Measurements from ENCODE around the gene IBTK. TPM values are rescaled to one million over a fixed set of nuclear protein-coding genes. Genes with fewer than 3 reads are reported as not detected.

Gene IBTK
- total RNA-seq, 1 donor from 2014 or later = 43.1 TPM

GRCh38 chr6:82217018-82217586 is 30.4 kb downstream of the IBTK start:
- H3K27ac Mint-ChIP-seq = no peak overlapping the region
- no peaks in the 10 kb centered on the region for H3K9me3 Mint-ChIP-seq
- DNase-seq (ENCODE audit: extremely low spot score, unreplicated experiment) = no peak

GRCh38 chr6:82216549-82216948 is 31.0 kb downstream of the IBTK start:
- TF ChIP-seq CTCF (conservative IDR thresholded peaks at IDR 0.05) = no peak
- H3K27ac Mint-ChIP-seq = no peak overlapping the region
- H3K36me3 Mint-ChIP-seq = peaks cover 41% of the 10 kb centered on the region
- no peak overlapping the region for H3K4me3 Mint-ChIP-seq
- H3K27me3 Mint-ChIP-seq = no peaks in the 10 kb centered on the region
- no peaks in the 10 kb centered on the region for H3K9me3 Mint-ChIP-seq
- no peak for DNase-seq (ENCODE audit: extremely low spot score, unreplicated experiment)
- H3K4me1 Mint-ChIP-seq (ENCODE audit: unreplicated experiment) = no peaks in the 10 kb centered on the region

More at GRCh38 chr6:82217018-82217586, 30.4 kb downstream of the IBTK start:
- peaks cover 41% of the 10 kb centered on the region for H3K36me3 Mint-ChIP-seq
- no peak for TF ChIP-seq CTCF (conservative IDR thresholded peaks at IDR 0.05)
- H3K27me3 Mint-ChIP-seq = no peaks in the 10 kb centered on the region
- H3K4me1 Mint-ChIP-seq (ENCODE audit: unreplicated experiment) = no peaks in the 10 kb centered on the region
- no peak overlapping the region for H3K4me3 Mint-ChIP-seq

- H3K9me3 Mint-ChIP-seq = no peaks in the 10 kb centered on the region
- TF ChIP-seq CTCF (conservative IDR thresholded peaks at IDR 0.05) = no peak
- no peak overlapping the region for H3K4me3 Mint-ChIP-seq
- H3K36me3 Mint-ChIP-seq = peaks cover 49% of the 10 kb centered on the region
- no peak for DNase-seq (ENCODE audit: extremely low spot score, unreplicated experiment)
- H3K27me3 Mint-ChIP-seq = no peaks in the 10 kb centered on the region
- no peaks in the 10 kb centered on the region for H3K4me1 Mint-ChIP-seq (ENCODE audit: unreplicated experiment)
- no peak overlapping the region for H3K27ac Mint-ChIP-seq
Observed at GRCh38 chr6:82211326-82211725, 36.2 kb downstream of the IBTK start.

- no peak for DNase-seq (ENCODE audit: extremely low spot score, unreplicated experiment)
- Mint-ChIP-seq H3K9me3 (no peaks in the 10 kb centered on the region), H3K4me1 (ENCODE audit: unreplicated experiment) (peaks cover 7% of the 10 kb centered on the region), H3K27me3 (no peaks in the 10 kb centered on the region), H3K4me3 (no peak overlapping the region), H3K36me3 (peaks cover 45% of the 10 kb centered on the region), H3K27ac (no peak overlapping the region)
- TF ChIP-seq CTCF (conservative IDR thresholded peaks at IDR 0.05) = no peak
Observed at GRCh38 chr6:82208913-82209312, 38.6 kb downstream of the IBTK start.

GRCh38 chr6:82205930-82206392 is 41.6 kb downstream of the IBTK start:
- no peak for TF ChIP-seq CTCF (conservative IDR thresholded peaks at IDR 0.05)
- Mint-ChIP-seq H3K9me3 (no peaks in the 10 kb centered on the region), H3K4me3 (peak overlapping the region; percentile 2), H3K27ac (peak overlapping the region; percentile 46), H3K36me3 (peaks cover 36% of the 10 kb centered on the region), H3K27me3 (no peaks in the 10 kb centered on the region), H3K4me1 (ENCODE audit: unreplicated experiment) (peaks cover 7% of the 10 kb centered on the region)
- no peak for DNase-seq (ENCODE audit: extremely low spot score, unreplicated experiment)
